ENCODE results near the gene DLL1.
A peak's percentile ranks its signal among the peaks of the same experiment; 100 is the strongest.

Gene DLL1

GRCh38 chr6:170291271-170292110 lies 613 bp upstream of the DLL1 start:
- no peak overlapping the region for H3K9ac ChIP-seq (ENCODE audit: low read length)
- no peaks in the 10 kb centered on the region for H3K4me1 ChIP-seq (ENCODE audit: low read length)
- H2AFZ ChIP-seq (ENCODE audit: low read length): no peak overlapping the region
- no peak for DNase-seq
- H3K9me3 ChIP-seq (replicated peaks; ENCODE audit: insufficient read depth, low read length): no peaks in the 10 kb centered on the region
- H4K20me1 ChIP-seq (ENCODE audit: insufficient read depth, low read length): no peaks in the 10 kb centered on the region
- H3K4me3 ChIP-seq (ENCODE audit: low read length): no peak overlapping the region
- no peaks in the 10 kb centered on the region for H3F3A ChIP-seq (ENCODE audit: insufficient read depth, low read length)
- no peak overlapping the region for H3K27ac ChIP-seq (ENCODE audit: low read length)
- no peaks in the 10 kb centered on the region for H3K9me2 ChIP-seq (replicated peaks; ENCODE audit: insufficient read depth, low read length)
- no peaks in the 10 kb centered on the region for H3K79me2 ChIP-seq (ENCODE audit: low read length)
- TF ChIP-seq EZH2 (optimal IDR thresholded peaks at IDR 0.05; ENCODE audit: low read depth, low read length): no peak
- no peaks in the 10 kb centered on the region for H3K36me3 ChIP-seq (replicated peaks; ENCODE audit: insufficient read depth, low read length)
- no peak overlapping the region for H3K4me2 ChIP-seq (ENCODE audit: low read depth, low read length)
- H3K27me3 ChIP-seq (replicated peaks; ENCODE audit: insufficient read depth, low read length): peaks cover 57% of the 10 kb centered on the region

GRCh38 chr6:170289951-170290295 lies 955 bp downstream of the DLL1 start:
- peak overlapping the region; percentile 34; the same call in 1 of the 2 replicates for H3K4me3 ChIP-seq (ENCODE audit: low read length)
- H2AFZ ChIP-seq (ENCODE audit: low read length): no peak overlapping the region
- TF ChIP-seq CTCF (IDR thresholded peaks at IDR 0.05; ENCODE audit: low read length) (no peak), EZH2 (optimal IDR thresholded peaks at IDR 0.05; ENCODE audit: low read depth, low read length) (no peak), EZH2phosphoT487 (IDR thresholded peaks at IDR 0.05; ENCODE audit: low read length) (no peak)
- no peak overlapping the region for H3K27ac ChIP-seq (ENCODE audit: low read length)
- no peak for DNase-seq
- no peak overlapping the region for H3K9ac ChIP-seq (ENCODE audit: low read length)
- H3K4me1 ChIP-seq (ENCODE audit: low read length): no peaks in the 10 kb centered on the region
- H3K9me2 ChIP-seq (replicated peaks; ENCODE audit: insufficient read depth, low read length): no peaks in the 10 kb centered on the region
- H3K27me3 ChIP-seq (replicated peaks; ENCODE audit: insufficient read depth, low read length): peaks cover 59% of the 10 kb centered on the region
- H3F3A ChIP-seq (ENCODE audit: insufficient read depth, low read length): no peaks in the 10 kb centered on the region
- H3K4me2 ChIP-seq (ENCODE audit: low read depth, low read length): peak overlapping the region; percentile 27; the same call in 1 of the 2 replicates
- H4K20me1 ChIP-seq (ENCODE audit: insufficient read depth, low read length): no peaks in the 10 kb centered on the region
- H3K36me3 ChIP-seq (replicated peaks; ENCODE audit: insufficient read depth, low read length): no peaks in the 10 kb centered on the region
- no peaks in the 10 kb centered on the region for H3K9me3 ChIP-seq (replicated peaks; ENCODE audit: insufficient read depth, low read length)
- no peaks in the 10 kb centered on the region for H3K79me2 ChIP-seq (ENCODE audit: low read length)

- no peak overlapping the region for H2AFZ ChIP-seq (ENCODE audit: low read length)
- no peaks in the 10 kb centered on the region for H3K9me2 ChIP-seq (replicated peaks; ENCODE audit: insufficient read depth, low read length)
- no peak overlapping the region for H3K4me2 ChIP-seq (ENCODE audit: low read depth, low read length)
- no peaks in the 10 kb centered on the region for H3K36me3 ChIP-seq (replicated peaks; ENCODE audit: insufficient read depth, low read length)
- no peaks in the 10 kb centered on the region for H3F3A ChIP-seq (ENCODE audit: insufficient read depth, low read length)
- H3K4me3 ChIP-seq (ENCODE audit: low read length): no peak overlapping the region
- H3K4me1 ChIP-seq (ENCODE audit: low read length): no peaks in the 10 kb centered on the region
- H3K79me2 ChIP-seq (ENCODE audit: low read length): no peaks in the 10 kb centered on the region
- no peak for DNase-seq
- H3K9ac ChIP-seq (ENCODE audit: low read length): no peak overlapping the region
- H3K27me3 ChIP-seq (replicated peaks; ENCODE audit: insufficient read depth, low read length): peaks cover 59% of the 10 kb centered on the region
- no peaks in the 10 kb centered on the region for H4K20me1 ChIP-seq (ENCODE audit: insufficient read depth, low read length)
- no peak for TF ChIP-seq CTCF (IDR thresholded peaks at IDR 0.05; ENCODE audit: low read length)
- no peak for TF ChIP-seq EZH2 (optimal IDR thresholded peaks at IDR 0.05; ENCODE audit: low read depth, low read length)
- no peak for TF ChIP-seq EZH2phosphoT487 (IDR thresholded peaks at IDR 0.05; ENCODE audit: low read length)
- H3K27ac ChIP-seq (ENCODE audit: low read length): no peak overlapping the region
- no peaks in the 10 kb centered on the region for H3K9me3 ChIP-seq (replicated peaks; ENCODE audit: insufficient read depth, low read length)
These were observed 1.5 kb downstream of the DLL1 start for GRCh38 chr6:170289180-170289931.

Measured in MM.1S (cell line).